Lung (tissue), 12 donors: ENCODE measurements around the gene CPSF4L. TPM values are rescaled to one million over a fixed set of nuclear protein-coding genes. Genes with fewer than 3 reads are reported as not detected.

Experiments
- ATAC-seq: fragments of 200-7000 bp; cut with Tn5 transposase; one replicate; pipeline ENCODE4 v1.9.1; 2020; ENCODE audit warnings: moderate number of reproducible peaks; ENCODE audit not compliant: insufficient read depth, low FRiP score
- DNase-seq, 3 donors: peaks; one replicate each; pipeline ENCODE4 v3.0.0-alpha.2; 2013 to 2017
- H3K27ac ChIP-seq, 2 donors: one replicate each; pipeline ENCODE4 v1.5.1; 2013; ENCODE audit warnings: mild to moderate bottlenecking in 2 of 2, moderate library complexity in 2 of 2, control low read depth in 1 of 2, inconsistent platforms in 1 of 2, low read depth in 1 of 2, low read length in 1 of 2
- H3K27me3 ChIP-seq, 3 donors: one replicate each; pipeline ENCODE4 v1.5.1; 2013; ENCODE audit warnings: low read length in 2 of 3; ENCODE audit not compliant: control insufficient read depth in 3 of 3, insufficient read depth in 3 of 3
- H3K36me3 ChIP-seq, 4 donors: one replicate each; pipeline ENCODE4 v1.5.1; 2013; ENCODE audit warnings: low read length in 4 of 4, mild to moderate bottlenecking in 1 of 4, moderate library complexity in 1 of 4; ENCODE audit not compliant: control insufficient read depth in 4 of 4, insufficient read depth in 4 of 4
- H3K4me1 ChIP-seq, 5 donors: one replicate each; pipeline ENCODE4 v1.5.1; 2013; ENCODE audit warnings: low read length in 5 of 5, mild to moderate bottlenecking in 2 of 5, moderate library complexity in 1 of 5; ENCODE audit not compliant: control insufficient read depth in 5 of 5, insufficient read depth in 5 of 5
- H3K4me3 ChIP-seq: one replicate; pipeline ENCODE4 v1.5.1; 2013; ENCODE audit warnings: mild to moderate bottlenecking, control low read depth, moderate library complexity
- H3K9ac ChIP-seq, 2 donors: one replicate each; pipeline ENCODE4 v1.5.1; 2013; ENCODE audit warnings: low read length in 2 of 2, control low read depth in 1 of 2; ENCODE audit not compliant: insufficient read depth in 1 of 2
- H3K9me3 ChIP-seq, 4 donors: one replicate each; pipeline ENCODE4 v1.5.1; 2013; ENCODE audit warnings: low read length in 3 of 4, mild to moderate bottlenecking in 1 of 4, moderate library complexity in 1 of 4; ENCODE audit not compliant: control insufficient read depth in 4 of 4, insufficient read depth in 3 of 4
- CTCF ChIP-seq: IDR thresholded peaks from 2 replicates; pipeline ENCODE4 v1.5.1; 2012; ENCODE audit warnings: mild to moderate bottlenecking; ENCODE audit errors: control extremely low read depth, extremely low read depth
- WGBS, 2 donors: extraction: QIAGEN DNeasy Blood & Tissue Kit; methylation state at CpG; one replicate each; pipeline ENCODE4 v1.1.7; 2013; 5-methylcytosine and 5-hydroxymethylcytosine counted together
- polyA plus RNA-seq, 2 donors: library from polyadenylated mRNA; stranded (reverse); fragments of 200-250 nt; gene quantifications; one replicate each; pipeline ENCODE4 v1.2.1, GENCODE V29; 2013
- total RNA-seq, 2 donors: library from RNA; depleted of rRNA in 1 of 2; stranded (reverse); fragments of >200 nt in 1 of 2; gene quantifications; one replicate each; pipeline ENCODE4 v1.2.1, GENCODE V29; 2014 to 2021
- donor health status: control.
- donor health status: control.
- donor health status: Bipolar disorder and iron deficiency.
- donor health status: healthy.
- donor health status: DM: yes; HTN: yes; CAD: no.

Gene CPSF4L
- total and polyA plus RNA-seq, 4 donors, result not detected

- Histone ChIP-seq H3K27me3 (no peaks in the 10 kb centered on the region), H3K9ac (peak overlapping the region; percentile 63 to 69), H3K27ac (peak overlapping the region; percentile 75 to 99), H3K9me3 (no peaks in the 10 kb centered on the region), H3K4me1 (peaks cover 21 to 68% (median 29%) of the 10 kb centered on the region in 5 donors), H3K4me3 (no peak overlapping the region), H3K36me3 (peaks cover 0 to 26% (median 7%) of the 10 kb centered on the region in 4 donors)
- 35 to 55% methylated on average over 23 of the region's 23 CpGs for WGBS, 2 donors
- ATAC-seq (peak; percentile 2), DNase-seq (peak; percentile 92 to 98 (median 93))
- TF ChIP-seq CTCF, result no peak
Observed at GRCh38 chr17:73308017-73308823, 46.5 kb upstream of the CPSF4L start.

GRCh38 chr17:73307130-73307529, 45.5 kb upstream of the CPSF4L start:
- DNase-seq (no peak), ATAC-seq (no peak)
- Histone ChIP-seq H3K27ac (peak overlapping the region; percentile 74 to 99), H3K9me3 (no peaks in the 10 kb centered on the region), H3K4me1 (peaks cover 24 to 65% (median 29%) of the 10 kb centered on the region in 5 donors), H3K36me3 (peaks cover 0 to 26% (median 7%) of the 10 kb centered on the region in 4 donors), H3K4me3 (no peak overlapping the region), H3K9ac (peak overlapping the region in 1 of 2 donors; percentile 23), H3K27me3 (no peaks in the 10 kb centered on the region)
- TF ChIP-seq CTCF, result no peak
- WGBS, 2 donors, result 61 to 73% methylated on average over 7 of the region's 9 CpGs

GRCh38 chr17:73305845-73306836, 44.5 kb upstream of the CPSF4L start:
- H3K9ac ChIP-seq, result no peak overlapping the region
- no peaks in the 10 kb centered on the region for H3K9me3 ChIP-seq
- no peak overlapping the region for H3K4me3 ChIP-seq
- DNase-seq (no peak), ATAC-seq (no peak)
- H3K4me1 ChIP-seq, result peaks cover 24 to 65% (median 29%) of the 10 kb centered on the region in 5 donors
- no peak for TF ChIP-seq CTCF
- H3K36me3 ChIP-seq, result peaks cover 0 to 20% (median 7%) of the 10 kb centered on the region in 4 donors
- H3K27me3 ChIP-seq, result no peaks in the 10 kb centered on the region
- WGBS, 2 donors, result 51 to 60% methylated on average over 10 to 11 of the region's 11 CpGs
- H3K27ac ChIP-seq, result peak overlapping the region; percentile 74 to 99
